Measurements from ENCODE around the gene CDHR5. TPM values are rescaled to one million over a fixed set of nuclear protein-coding genes. Genes with fewer than 3 reads are reported as not detected.
"Not testable (repeated sequence)": the region's sequence is repeated elsewhere in the genome, so short reads cannot be mapped to it uniquely, and the experiment has no call there.

Gene CDHR5
- total RNA-seq, 2 experiments from 2014 or later, result not detected

- POLR2A ChIA-PET, result no interaction called here
Observed at GRCh38 chr11:655036-655726, 30.4 kb upstream of the CDHR5 start.

DNA sequence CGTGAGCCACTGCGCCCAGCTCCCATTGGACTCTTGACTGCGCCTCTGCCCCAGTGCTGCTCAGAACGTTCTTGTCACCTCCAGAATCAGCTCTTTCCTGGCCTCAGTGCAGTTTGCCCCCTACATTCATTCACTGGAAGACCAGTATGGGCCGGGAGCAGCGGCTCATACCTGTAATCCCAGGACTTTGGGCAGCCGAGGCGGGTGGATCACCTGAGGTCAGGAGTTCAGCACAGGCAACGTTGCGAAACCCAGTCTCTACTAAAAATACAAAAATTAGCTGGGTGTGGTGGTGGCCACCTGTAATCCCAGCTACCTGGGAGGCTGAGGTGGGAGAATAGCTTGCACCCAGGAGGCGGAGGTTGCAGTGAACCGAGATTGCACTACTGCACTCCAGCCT lies 29.7 kb upstream of the CDHR5 start:
- H3K27me3 Mint-ChIP-seq; H3K36me3 Mint-ChIP-seq (ENCODE audit: low read depth); H3K4me3 Mint-ChIP-seq; POLR2A ChIA-PET; H3K4me1 Mint-ChIP-seq; DNase-seq; H3K27ac Mint-ChIP-seq; H3K9me3 Mint-ChIP-seq: not testable (repeated sequence)
- CTCF ChIA-PET, result interaction anchor here (1.7 kb wide), 1 partner anchor 100 kb away, joined by 6 read pairs; no protein-coding TSS in a partner anchor

More at GRCh38 chr11:655036-655726, 30.4 kb upstream of the CDHR5 start:
- Mint-ChIP-seq H3K4me1 (no peaks in the 10 kb centered on the region), H3K9me3 (no peaks in the 10 kb centered on the region), H3K4me3 (no peak overlapping the region), H3K27me3 (no peaks in the 10 kb centered on the region), H3K36me3 (ENCODE audit: low read depth) (peaks cover 5% of the 10 kb centered on the region), H3K27ac (no peak overlapping the region)
- no peak for DNase-seq
- CTCF ChIA-PET, result interaction anchor here (0.8 to 1.7 kb wide), 2 partner anchors 40 to 101 kb away, joined by 4 to 6 read pairs; partner anchors contain the start of genes DEAF1 and TMEM80

- H3K27ac Mint-ChIP-seq, result no peak overlapping the region
- no peaks in the 10 kb centered on the region for H3K9me3 Mint-ChIP-seq
- POLR2A ChIA-PET, result no interaction called here
- no peaks in the 10 kb centered on the region for H3K27me3 Mint-ChIP-seq
- H3K36me3 Mint-ChIP-seq (ENCODE audit: low read depth), result peaks cover 2% of the 10 kb centered on the region
- DNase-seq, result no peak
- H3K4me3 Mint-ChIP-seq, result no peak overlapping the region
- CTCF ChIA-PET, result no interaction called here
- H3K4me1 Mint-ChIP-seq, result no peaks in the 10 kb centered on the region
Observed at GRCh38 chr11:653837-654236, 29.1 kb upstream of the CDHR5 start.

GRCh38 chr11:653136-653535 lies 28.4 kb upstream of the CDHR5 start:
- H3K9me3 Mint-ChIP-seq; H3K4me3 Mint-ChIP-seq; CTCF ChIA-PET; DNase-seq; H3K36me3 Mint-ChIP-seq (ENCODE audit: low read depth); H3K4me1 Mint-ChIP-seq; POLR2A ChIA-PET; H3K27me3 Mint-ChIP-seq; H3K27ac Mint-ChIP-seq: not testable (repeated sequence)

- Mint-ChIP-seq H3K27ac (no peak overlapping the region), H3K36me3 (ENCODE audit: low read depth) (peaks cover 4% of the 10 kb centered on the region), H3K4me1 (no peaks in the 10 kb centered on the region), H3K9me3 (no peaks in the 10 kb centered on the region), H3K27me3 (no peaks in the 10 kb centered on the region), H3K4me3 (no peak overlapping the region)
- ChIA-PET POLR2A (no interaction called here), CTCF (no interaction called here)
- DNase-seq, result no peak
Observed at GRCh38 chr11:650482-650881, 25.7 kb upstream of the CDHR5 start.

GRCh38 chr11:647672-648158 lies 23.0 kb upstream of the CDHR5 start:
- H3K27me3 Mint-ChIP-seq; H3K27ac Mint-ChIP-seq; CTCF ChIA-PET; POLR2A ChIA-PET; H3K4me1 Mint-ChIP-seq; DNase-seq; H3K9me3 Mint-ChIP-seq; H3K4me3 Mint-ChIP-seq; H3K36me3 Mint-ChIP-seq (ENCODE audit: low read depth): not testable (repeated sequence)

DNA sequence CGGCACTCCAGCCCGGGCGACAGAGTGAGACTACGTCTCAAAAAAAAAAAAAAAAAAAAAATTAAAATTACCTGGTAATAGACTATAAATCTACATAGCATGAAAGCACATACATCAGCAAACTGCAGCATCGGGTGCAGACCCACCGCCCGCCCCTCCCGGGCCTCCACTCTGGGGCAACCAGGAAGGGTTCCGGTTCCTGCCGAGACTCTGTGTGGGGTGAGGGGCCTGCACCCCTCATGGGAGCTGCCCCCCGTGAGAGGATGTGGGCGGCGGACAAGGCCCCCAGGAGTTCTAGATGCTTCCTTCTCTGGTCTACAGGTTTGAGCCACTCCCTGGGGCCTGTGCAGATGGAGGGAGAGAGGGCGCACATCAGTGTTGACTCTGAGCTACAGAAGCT lies 21.5 kb upstream of the CDHR5 start:
- Mint-ChIP-seq H3K9me3 (no peaks in the 10 kb centered on the region), H3K36me3 (ENCODE audit: low read depth) (peaks cover 4% of the 10 kb centered on the region), H3K4me1 (no peaks in the 10 kb centered on the region), H3K27me3 (peaks cover 2% of the 10 kb centered on the region), H3K27ac (no peak overlapping the region), H3K4me3 (no peak overlapping the region)
- ChIA-PET CTCF (no interaction called here), POLR2A (interaction anchor here (1.0 to 1.1 kb wide), 2 partner anchors 31 to 49 kb away, joined by 3 read pairs; partner anchors contain the start of genes DEAF1 and IRF7)
- no peak for DNase-seq

DNA sequence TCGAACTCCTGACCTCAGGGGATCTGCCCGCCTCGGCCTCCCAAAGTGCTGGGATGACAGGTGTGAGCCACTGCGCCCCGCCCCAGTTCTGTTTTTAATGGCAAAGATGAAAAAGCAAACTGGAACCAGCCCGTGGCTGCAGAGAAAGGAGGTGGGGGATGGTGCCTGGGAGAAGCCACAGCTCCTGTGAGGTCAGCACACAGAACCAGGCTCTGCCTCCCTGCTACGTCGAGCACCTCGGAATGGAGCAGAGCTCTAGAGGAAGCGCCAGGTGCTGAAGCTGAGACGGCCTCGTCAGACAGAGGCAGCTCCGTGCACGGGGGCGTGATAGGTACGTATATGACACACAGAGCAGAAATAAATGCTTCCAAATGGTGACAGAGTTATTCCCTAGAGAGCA lies 20.8 kb upstream of the CDHR5 start:
- no peaks in the 10 kb centered on the region for H3K9me3 Mint-ChIP-seq
- H3K4me1 Mint-ChIP-seq, result no peaks in the 10 kb centered on the region
- H3K27ac Mint-ChIP-seq, result no peak overlapping the region
- peaks cover 4% of the 10 kb centered on the region for H3K36me3 Mint-ChIP-seq (ENCODE audit: low read depth)
- CTCF ChIA-PET, result no interaction called here
- POLR2A ChIA-PET, result interaction anchor here (1.0 to 1.1 kb wide), 2 partner anchors 30 to 50 kb away, joined by 3 read pairs; partner anchors contain the start of genes DEAF1 and IRF7
- no peak for DNase-seq
- peaks cover 2% of the 10 kb centered on the region for H3K27me3 Mint-ChIP-seq
- no peak overlapping the region for H3K4me3 Mint-ChIP-seq

DNA sequence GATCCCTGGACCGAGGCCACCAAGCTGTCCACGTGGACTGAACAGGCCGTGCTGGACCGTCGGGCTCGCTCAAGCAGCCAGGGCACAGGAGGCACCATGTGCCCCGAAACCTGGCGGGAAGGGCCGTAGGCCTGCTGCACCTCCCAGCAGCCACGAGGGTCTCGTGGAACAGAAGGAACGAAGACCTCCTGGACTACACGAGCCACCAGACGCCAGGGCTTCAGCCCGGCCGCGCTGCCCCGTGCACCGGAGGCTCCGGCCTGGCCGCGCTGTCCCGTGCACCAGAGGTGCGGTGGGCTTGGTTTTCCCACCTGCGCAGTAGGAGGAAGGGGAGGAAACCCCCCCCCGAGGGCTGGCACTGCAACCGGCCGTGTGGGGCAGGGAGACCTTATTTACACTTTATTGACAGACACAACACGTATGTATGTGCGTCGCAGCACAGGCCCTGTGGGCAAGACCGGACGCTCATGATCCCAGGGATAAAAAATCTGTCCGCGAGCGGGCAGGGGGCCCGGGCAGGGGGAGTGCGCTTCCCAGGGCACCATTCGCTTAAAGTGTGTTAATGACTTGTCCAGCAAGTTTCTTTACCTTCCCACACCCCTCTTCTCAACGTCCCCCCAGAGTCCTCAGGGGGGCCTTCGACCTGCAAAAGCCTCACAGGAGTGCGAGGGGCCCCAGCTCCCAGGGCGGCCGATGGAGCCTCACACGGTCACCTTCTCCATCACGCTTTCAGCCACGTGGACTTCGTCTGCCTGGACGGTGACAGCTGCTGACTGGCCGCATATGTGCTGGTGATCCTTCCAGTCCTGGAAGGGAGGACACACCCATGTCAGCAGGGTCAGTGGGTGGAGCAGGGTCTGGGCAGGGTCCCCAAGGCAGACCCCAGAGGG lies 19.3 kb upstream of the CDHR5 start:
- POLR2A ChIA-PET, result no interaction called here
- H3K9me3 Mint-ChIP-seq, result no peaks in the 10 kb centered on the region
- H3K4me1 Mint-ChIP-seq, result no peaks in the 10 kb centered on the region
- CTCF ChIA-PET, result no interaction called here
- no peak for DNase-seq
- H3K27ac Mint-ChIP-seq, result no peak overlapping the region
- no peak overlapping the region for H3K4me3 Mint-ChIP-seq
- peaks cover 5% of the 10 kb centered on the region for H3K27me3 Mint-ChIP-seq
- peaks cover 4% of the 10 kb centered on the region for H3K36me3 Mint-ChIP-seq (ENCODE audit: low read depth)

DNA sequence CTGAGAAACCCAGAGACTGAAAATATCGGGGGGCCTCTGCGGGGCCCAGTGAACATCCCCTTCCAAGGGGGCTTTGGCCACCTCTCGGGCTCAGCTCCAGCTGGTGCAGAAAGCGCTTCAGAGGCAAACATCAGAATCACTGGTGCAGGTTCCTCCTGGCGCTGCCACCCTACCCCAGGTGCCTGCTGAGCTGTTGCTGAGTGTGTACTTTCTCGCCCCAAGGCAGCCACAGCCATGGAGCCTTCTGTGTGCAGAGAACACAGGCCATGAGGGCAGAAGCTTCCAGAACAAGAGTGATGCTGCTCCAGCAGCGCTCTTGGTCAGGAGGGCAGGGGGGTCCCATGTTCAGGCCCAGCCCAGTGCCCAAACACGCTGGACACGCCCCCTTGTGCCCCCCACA lies 18.6 kb upstream of the CDHR5 start:
- no peak overlapping the region for H3K4me3 Mint-ChIP-seq
- H3K27ac Mint-ChIP-seq, result no peak overlapping the region
- POLR2A ChIA-PET, result no interaction called here
- peaks cover 13% of the 10 kb centered on the region for H3K27me3 Mint-ChIP-seq
- no peak for DNase-seq
- H3K4me1 Mint-ChIP-seq, result no peaks in the 10 kb centered on the region
- CTCF ChIA-PET, result no interaction called here
- H3K9me3 Mint-ChIP-seq, result no peaks in the 10 kb centered on the region
- peaks cover 4% of the 10 kb centered on the region for H3K36me3 Mint-ChIP-seq (ENCODE audit: low read depth)

DNA sequence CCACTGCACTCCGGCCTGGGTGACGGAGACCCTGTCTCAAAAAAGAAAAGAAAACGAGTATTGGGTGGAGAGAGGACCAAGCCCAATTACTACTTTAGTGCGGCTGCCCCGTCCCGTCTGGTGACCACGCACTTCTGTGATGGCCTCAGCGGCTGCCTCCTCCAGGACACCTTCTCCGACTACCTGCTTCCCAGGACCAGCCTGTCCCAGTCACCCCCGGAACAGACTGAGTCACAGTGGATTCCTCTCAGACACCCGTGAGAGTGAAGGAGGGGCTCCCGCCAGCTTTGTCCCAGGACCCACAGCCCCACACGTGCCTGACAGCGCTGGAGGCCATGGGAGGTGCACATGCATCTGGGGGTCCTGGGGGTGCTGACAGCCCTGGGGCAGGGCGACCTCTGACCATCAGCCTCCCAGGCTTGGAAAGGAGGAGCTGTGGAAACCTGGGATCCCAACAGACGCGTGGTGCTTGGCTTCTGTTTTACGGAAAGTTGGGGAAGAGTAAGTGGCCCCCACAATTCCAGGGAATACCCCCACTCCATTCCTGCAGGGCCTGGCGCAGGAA lies 17.1 kb upstream of the CDHR5 start:
- Mint-ChIP-seq H3K9me3 (no peaks in the 10 kb centered on the region), H3K4me1 (peaks cover 2% of the 10 kb centered on the region), H3K27me3 (peaks cover 20% of the 10 kb centered on the region), H3K4me3 (no peak overlapping the region), H3K36me3 (ENCODE audit: low read depth) (peaks cover 2% of the 10 kb centered on the region), H3K27ac (no peak overlapping the region)
- CTCF ChIA-PET, result interaction anchor here (0.6 kb wide), 1 partner anchor 100 kb away, joined by 3 read pairs; no protein-coding TSS in a partner anchor
- POLR2A ChIA-PET, result interaction anchor here (1.1 to 1.4 kb wide), 2 partner anchors 12 to 83 kb away, joined by 3 read pairs; no protein-coding TSS in a partner anchor
- DNase-seq, result no peak

- no peak for DNase-seq
- peaks cover 2% of the 10 kb centered on the region for H3K4me1 Mint-ChIP-seq
- H3K4me3 Mint-ChIP-seq, result no peak overlapping the region
- ChIA-PET CTCF (no interaction called here), POLR2A (no interaction called here)
- peaks cover 2% of the 10 kb centered on the region for H3K36me3 Mint-ChIP-seq (ENCODE audit: low read depth)
- H3K9me3 Mint-ChIP-seq, result no peaks in the 10 kb centered on the region
- H3K27ac Mint-ChIP-seq, result no peak overlapping the region
- H3K27me3 Mint-ChIP-seq, result peaks cover 29% of the 10 kb centered on the region
Observed at GRCh38 chr11:640021-640706, 15.4 kb upstream of the CDHR5 start.

Data from activated CD4-positive, alpha-beta memory T cell treated with anti-CD3 and anti-CD28 coated beads, Interleukin-2, amount 10 ng/mL, durations not matched to agents 7 days and 5 days (primary cell).